Lung (tissue), 12 donors: ENCODE data around the gene ZFAND3. TPM values are rescaled to one million over a fixed set of nuclear protein-coding genes. Genes with fewer than 3 reads are reported as not detected.
A peak's percentile ranks its signal among the peaks of the same experiment; 100 is the strongest.

Source experiments
- ATAC-seq: fragments of 200-7000 bp; cut with Tn5 transposase; one replicate; pipeline ENCODE4 v1.9.1; 2020; ENCODE audit warnings: moderate number of reproducible peaks; ENCODE audit not compliant: insufficient read depth, low FRiP score
- DNase-seq, 3 donors: peaks; one replicate each; pipeline ENCODE4 v3.0.0-alpha.2; 2013 to 2017
- H3K27ac ChIP-seq, 2 donors: one replicate each; pipeline ENCODE4 v1.5.1; 2013; ENCODE audit warnings: mild to moderate bottlenecking in 2 of 2, moderate library complexity in 2 of 2, control low read depth in 1 of 2, inconsistent platforms in 1 of 2, low read depth in 1 of 2, low read length in 1 of 2
- H3K27me3 ChIP-seq, 3 donors: one replicate each; pipeline ENCODE4 v1.5.1; 2013; ENCODE audit warnings: low read length in 2 of 3; ENCODE audit not compliant: control insufficient read depth in 3 of 3, insufficient read depth in 3 of 3
- H3K36me3 ChIP-seq, 4 donors: one replicate each; pipeline ENCODE4 v1.5.1; 2013; ENCODE audit warnings: low read length in 4 of 4, mild to moderate bottlenecking in 1 of 4, moderate library complexity in 1 of 4; ENCODE audit not compliant: control insufficient read depth in 4 of 4, insufficient read depth in 4 of 4
- H3K4me1 ChIP-seq, 5 donors: one replicate each; pipeline ENCODE4 v1.5.1; 2013; ENCODE audit warnings: low read length in 5 of 5, mild to moderate bottlenecking in 2 of 5, moderate library complexity in 1 of 5; ENCODE audit not compliant: control insufficient read depth in 5 of 5, insufficient read depth in 5 of 5
- H3K4me3 ChIP-seq: one replicate; pipeline ENCODE4 v1.5.1; 2013; ENCODE audit warnings: mild to moderate bottlenecking, control low read depth, moderate library complexity
- H3K9ac ChIP-seq, 2 donors: one replicate each; pipeline ENCODE4 v1.5.1; 2013; ENCODE audit warnings: low read length in 2 of 2, control low read depth in 1 of 2; ENCODE audit not compliant: insufficient read depth in 1 of 2
- H3K9me3 ChIP-seq, 4 donors: one replicate each; pipeline ENCODE4 v1.5.1; 2013; ENCODE audit warnings: low read length in 3 of 4, mild to moderate bottlenecking in 1 of 4, moderate library complexity in 1 of 4; ENCODE audit not compliant: control insufficient read depth in 4 of 4, insufficient read depth in 3 of 4
- WGBS, 2 donors: extraction: QIAGEN DNeasy Blood & Tissue Kit; methylation state at CpG; one replicate each; pipeline ENCODE4 v1.1.7; 2013; 5-methylcytosine and 5-hydroxymethylcytosine counted together
- polyA plus RNA-seq, 2 donors: library from polyadenylated mRNA; stranded (reverse); fragments of 200-250 nt; gene quantifications; one replicate each; pipeline ENCODE4 v1.2.1, GENCODE V29; 2013
- total RNA-seq, 2 donors: library from RNA; depleted of rRNA in 1 of 2; stranded (reverse); fragments of >200 nt in 1 of 2; gene quantifications; one replicate each; pipeline ENCODE4 v1.2.1, GENCODE V29; 2014 to 2021
- TF ChIP-seq, protein P1 (sequence below): IDR thresholded peaks from 2 replicates; pipeline ENCODE4 v1.5.1; 2012; ENCODE audit warnings: mild to moderate bottlenecking; ENCODE audit errors: control extremely low read depth, extremely low read depth
- donor health status: control.
- donor health status: control.
- donor health status: Bipolar disorder and iron deficiency.
- donor health status: healthy.
- donor health status: DM: yes; HTN: yes; CAD: no.

ZFAND3 gene
- total and polyA plus RNA-seq, 4 donors, result 27.6 to 63.6 (median 51.3) TPM

DNA sequence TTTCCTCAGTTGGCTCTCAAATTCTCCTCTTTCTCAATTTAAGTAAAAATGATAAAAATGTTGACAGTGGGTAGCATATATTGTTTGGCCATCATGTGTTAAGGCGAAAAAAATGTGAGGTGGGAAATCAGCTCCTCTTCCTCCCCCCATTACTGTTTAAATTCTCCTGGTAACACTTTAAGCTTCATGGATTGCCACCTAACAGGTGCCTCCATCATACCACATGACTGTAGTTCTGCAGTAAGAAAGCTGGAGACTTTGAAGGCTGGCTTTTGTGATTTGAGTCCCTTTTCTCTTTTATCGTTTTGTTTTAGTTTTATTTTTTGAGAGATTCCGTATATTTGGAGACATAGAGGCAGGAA lies 1.2 kb downstream of the ZFAND3 start:
- DNase-seq, result peak in 1 of 3 donors; percentile 25
- Histone ChIP-seq H3K36me3 (no peaks in the 10 kb centered on the region), H3K9me3 (no peaks in the 10 kb centered on the region), H3K9ac (peak overlapping the region; percentile 30 to 81), H3K27ac (peak overlapping the region in 1 of 2 donors; percentile 96), H3K4me1 (peaks cover 11 to 37% (median 12%) of the 10 kb centered on the region in 5 donors), H3K27me3 (no peaks in the 10 kb centered on the region), H3K4me3 (peak overlapping the region; percentile 72)
- ATAC-seq, result no peak
- TF ChIP-seq, protein P1, sequence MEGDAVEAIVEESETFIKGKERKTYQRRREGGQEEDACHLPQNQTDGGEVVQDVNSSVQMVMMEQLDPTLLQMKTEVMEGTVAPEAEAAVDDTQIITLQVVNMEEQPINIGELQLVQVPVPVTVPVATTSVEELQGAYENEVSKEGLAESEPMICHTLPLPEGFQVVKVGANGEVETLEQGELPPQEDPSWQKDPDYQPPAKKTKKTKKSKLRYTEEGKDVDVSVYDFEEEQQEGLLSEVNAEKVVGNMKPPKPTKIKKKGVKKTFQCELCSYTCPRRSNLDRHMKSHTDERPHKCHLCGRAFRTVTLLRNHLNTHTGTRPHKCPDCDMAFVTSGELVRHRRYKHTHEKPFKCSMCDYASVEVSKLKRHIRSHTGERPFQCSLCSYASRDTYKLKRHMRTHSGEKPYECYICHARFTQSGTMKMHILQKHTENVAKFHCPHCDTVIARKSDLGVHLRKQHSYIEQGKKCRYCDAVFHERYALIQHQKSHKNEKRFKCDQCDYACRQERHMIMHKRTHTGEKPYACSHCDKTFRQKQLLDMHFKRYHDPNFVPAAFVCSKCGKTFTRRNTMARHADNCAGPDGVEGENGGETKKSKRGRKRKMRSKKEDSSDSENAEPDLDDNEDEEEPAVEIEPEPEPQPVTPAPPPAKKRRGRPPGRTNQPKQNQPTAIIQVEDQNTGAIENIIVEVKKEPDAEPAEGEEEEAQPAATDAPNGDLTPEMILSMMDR, result no peak
- 39 to 61% methylated on average over 3 of the region's 3 CpGs for WGBS, 2 donors

DNA sequence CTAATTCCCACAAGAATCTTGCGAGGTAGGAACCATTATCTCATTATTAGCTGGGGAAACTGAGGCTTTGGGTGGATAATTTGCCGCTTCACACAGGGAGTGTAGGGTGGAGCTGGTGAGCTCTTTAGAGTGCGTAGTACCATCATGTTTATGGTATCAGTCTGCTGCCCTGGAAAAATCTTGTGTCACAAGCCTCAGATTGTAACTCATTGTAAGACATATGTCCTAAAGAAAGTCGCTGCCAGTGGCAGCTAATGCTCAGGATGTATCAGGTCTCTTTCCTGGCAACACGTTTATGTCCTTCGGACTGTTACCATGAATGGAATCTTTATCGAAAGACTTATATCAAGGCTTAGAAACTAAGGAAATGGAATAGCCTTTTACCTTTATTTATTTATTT lies 1.9 kb downstream of the ZFAND3 start:
- Histone ChIP-seq H3K4me1 (peaks cover 11 to 37% (median 12%) of the 10 kb centered on the region in 5 donors), H3K9ac (no peak overlapping the region), H3K36me3 (no peaks in the 10 kb centered on the region), H3K27me3 (no peaks in the 10 kb centered on the region), H3K9me3 (no peaks in the 10 kb centered on the region), H3K4me3 (peak overlapping the region; percentile 28), H3K27ac (no peak overlapping the region)
- ATAC-seq, result no peak
- no peak for DNase-seq
- TF ChIP-seq, protein P1, result no peak
- 80 to 86% methylated on average over 7 of the region's 7 CpGs for WGBS, 2 donors

DNA sequence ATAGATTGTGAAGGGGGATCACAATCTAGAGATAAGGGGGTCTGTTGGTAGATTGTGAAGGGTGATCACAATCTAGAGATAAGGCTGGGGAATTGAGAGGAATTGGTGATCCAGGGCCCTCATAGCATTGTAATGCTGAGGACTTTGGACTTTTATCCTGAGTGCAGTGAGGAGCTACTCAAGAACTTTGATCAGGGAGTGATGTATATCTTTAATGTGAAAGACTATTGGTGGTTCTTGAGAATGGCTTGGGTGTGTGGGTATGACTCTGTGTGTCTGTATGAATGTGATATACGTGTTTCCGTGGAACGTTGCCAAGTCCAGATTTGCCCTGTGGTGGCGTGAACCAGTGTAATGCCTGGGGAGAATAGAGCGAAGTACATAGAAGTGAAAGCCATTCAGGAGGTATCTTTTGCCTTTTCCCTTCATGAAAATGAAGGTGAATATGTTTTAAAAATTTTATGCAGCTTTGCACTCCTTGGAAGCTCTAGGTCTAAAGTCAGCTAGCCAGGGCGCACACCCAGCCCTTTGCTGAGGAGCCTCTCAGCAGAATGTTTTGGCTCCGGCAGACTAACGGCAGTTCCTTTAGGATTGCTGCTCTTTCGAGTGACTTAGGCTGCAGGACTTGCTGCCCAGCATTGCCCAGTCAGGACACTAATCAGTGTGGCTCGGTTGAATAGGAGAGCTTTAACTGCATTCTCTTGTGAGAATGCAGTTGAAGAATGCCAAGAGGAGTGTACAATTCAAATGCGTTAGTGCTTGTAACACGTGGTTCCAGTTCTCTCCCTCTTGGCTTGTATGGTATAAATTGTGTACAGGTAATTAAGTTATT lies 3.5 kb downstream of the ZFAND3 start:
- H3K9ac ChIP-seq, result no peak overlapping the region
- WGBS, 2 donors, result 45 to 62% methylated on average over 12 of the region's 12 CpGs
- peak overlapping the region in 1 of 2 donors; percentile 17 for H3K27ac ChIP-seq
- no peak for ATAC-seq
- TF ChIP-seq, protein P1, result no peak
- no peaks in the 10 kb centered on the region for H3K27me3 ChIP-seq
- no peak overlapping the region for H3K4me3 ChIP-seq
- no peaks in the 10 kb centered on the region for H3K36me3 ChIP-seq
- peak; percentile 23 to 50 (median 31) for DNase-seq
- no peaks in the 10 kb centered on the region for H3K9me3 ChIP-seq
- peaks cover 16 to 42% (median 19%) of the 10 kb centered on the region in 5 donors for H3K4me1 ChIP-seq
